Epithelial cell of esophagus (primary cell): ENCODE data around the gene AMER3.

ENCODE experiments used
- DNase-seq: peaks from one replicate; pipeline ENCODE4 v3.0.0; 2010; ENCODE audit warnings: low read depth
- H3K4me3 ChIP-seq: 2 replicates; pipeline ENCODE4 v1.5.1; 2011; ENCODE audit warnings: mild to moderate bottlenecking, low read length, control low read depth
- TF ChIP-seq, protein P1 (sequence below): IDR thresholded peaks from 2 replicates; pipeline ENCODE4 v1.5.1; 2011; ENCODE audit warnings: low read depth, mild to moderate bottlenecking, low read length, control low read depth, inconsistent platforms; ENCODE audit not compliant: insufficient read depth; ENCODE audit errors: missing control alignments

AMER3 gene

DNA sequence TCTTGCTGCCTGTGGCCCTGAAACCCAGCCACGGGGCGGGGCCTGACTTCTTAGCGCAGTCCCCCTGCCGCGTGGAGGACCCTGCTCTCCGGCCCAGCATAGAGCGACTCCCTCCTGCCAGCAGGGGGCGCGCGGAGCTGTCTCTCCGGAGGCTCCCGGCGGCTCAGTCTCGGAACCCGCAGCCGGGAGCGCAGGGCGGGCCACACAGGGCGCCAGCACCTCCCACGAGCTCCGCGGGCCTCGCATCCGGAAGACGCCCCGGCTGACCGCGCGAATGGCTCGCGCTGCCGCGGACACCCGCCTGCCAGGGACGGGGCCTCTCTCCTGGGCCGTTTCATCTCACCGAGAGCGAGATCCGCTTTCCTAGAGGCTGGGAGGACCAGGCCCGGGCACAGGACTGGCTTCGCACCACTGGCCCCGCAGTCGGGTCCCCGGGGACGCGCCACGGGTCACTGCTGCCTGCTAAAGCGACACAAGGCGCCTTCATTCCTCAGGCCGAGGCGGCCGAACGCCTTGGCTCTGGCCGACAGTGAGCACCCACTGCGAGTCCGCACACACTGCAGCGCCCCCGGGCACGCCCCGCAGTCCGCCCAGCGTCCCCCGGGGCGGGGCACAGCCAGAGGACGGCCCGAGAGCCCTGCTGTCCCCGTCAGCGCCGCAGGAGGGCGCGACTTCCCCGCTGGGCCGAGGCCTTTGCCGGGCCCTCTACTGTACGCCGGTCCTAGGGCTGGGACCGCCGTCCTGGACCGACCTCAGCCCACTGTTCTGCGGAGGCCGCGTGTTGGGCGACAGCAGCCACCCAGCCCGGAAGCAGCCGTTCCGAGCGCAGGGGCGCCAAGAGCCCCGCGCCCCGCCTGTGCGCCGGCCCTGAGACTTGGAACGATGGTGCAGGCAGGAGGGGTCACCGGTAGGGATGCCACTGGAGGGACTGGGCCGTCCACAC lies 42.4 kb downstream of the AMER3 start:
- peak; percentile 89 for DNase-seq
- TF ChIP-seq, protein P1, sequence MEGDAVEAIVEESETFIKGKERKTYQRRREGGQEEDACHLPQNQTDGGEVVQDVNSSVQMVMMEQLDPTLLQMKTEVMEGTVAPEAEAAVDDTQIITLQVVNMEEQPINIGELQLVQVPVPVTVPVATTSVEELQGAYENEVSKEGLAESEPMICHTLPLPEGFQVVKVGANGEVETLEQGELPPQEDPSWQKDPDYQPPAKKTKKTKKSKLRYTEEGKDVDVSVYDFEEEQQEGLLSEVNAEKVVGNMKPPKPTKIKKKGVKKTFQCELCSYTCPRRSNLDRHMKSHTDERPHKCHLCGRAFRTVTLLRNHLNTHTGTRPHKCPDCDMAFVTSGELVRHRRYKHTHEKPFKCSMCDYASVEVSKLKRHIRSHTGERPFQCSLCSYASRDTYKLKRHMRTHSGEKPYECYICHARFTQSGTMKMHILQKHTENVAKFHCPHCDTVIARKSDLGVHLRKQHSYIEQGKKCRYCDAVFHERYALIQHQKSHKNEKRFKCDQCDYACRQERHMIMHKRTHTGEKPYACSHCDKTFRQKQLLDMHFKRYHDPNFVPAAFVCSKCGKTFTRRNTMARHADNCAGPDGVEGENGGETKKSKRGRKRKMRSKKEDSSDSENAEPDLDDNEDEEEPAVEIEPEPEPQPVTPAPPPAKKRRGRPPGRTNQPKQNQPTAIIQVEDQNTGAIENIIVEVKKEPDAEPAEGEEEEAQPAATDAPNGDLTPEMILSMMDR = peak; percentile 72
- H3K4me3 ChIP-seq = peak overlapping the region; percentile 69

DNA sequence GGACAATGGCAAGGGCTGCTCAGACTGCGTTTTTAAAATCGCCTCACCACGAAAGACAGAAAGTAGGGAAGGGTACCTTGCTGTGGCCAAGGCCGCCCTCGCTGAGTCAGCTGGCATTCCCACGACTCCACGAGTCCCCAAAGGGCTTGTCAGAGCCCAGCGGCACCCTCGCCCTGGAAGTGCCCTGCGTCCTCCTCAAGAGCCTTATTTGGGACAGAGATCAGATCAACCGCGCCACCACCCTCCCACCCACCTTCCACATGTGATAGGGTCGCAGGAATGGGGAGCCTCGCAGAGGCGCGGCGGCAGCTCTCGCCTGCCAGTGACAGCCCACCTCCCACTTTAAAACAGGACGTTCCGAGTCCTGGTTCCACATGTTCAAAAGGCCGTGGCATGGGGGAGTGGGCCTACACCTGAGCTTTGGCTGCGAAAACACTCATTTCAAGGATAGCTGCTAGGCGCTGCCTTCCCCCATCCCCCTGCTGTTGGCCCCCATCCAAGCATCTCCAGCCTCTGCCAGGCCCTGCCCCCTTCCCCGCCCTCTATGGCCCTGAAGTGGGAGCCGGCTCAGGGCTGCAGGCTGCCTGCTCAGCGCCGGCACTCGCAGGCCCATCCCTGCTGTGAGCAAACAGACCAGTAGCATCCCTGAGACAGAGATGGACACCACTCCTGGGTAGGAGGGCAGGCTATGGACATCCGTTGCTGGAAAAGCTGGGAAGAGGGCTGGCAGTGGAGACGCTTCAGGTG lies 43.3 kb downstream of the AMER3 start:
- DNase-seq = peak; percentile 35
- peak overlapping the region; percentile 69 for H3K4me3 ChIP-seq
- TF ChIP-seq, protein P1 = no peak

DNA sequence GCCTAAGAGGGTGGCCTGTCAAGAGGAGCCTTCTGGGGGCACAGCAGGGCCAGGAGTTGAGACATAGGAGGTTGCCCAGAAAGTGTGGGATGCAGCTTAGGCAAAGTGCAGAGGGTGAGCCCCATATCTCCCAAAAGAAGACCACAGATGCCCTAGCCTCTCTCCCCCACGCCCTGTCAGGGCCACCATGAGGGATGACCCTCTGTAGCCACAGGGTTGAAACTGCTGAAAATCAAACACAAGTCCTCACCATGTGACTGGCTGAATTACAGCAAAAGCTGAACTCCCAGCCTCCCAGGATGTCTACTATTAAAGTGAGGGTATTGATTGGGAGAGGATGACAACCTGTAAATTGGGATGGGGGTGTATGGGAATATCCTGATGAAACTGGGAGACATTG lies 44.0 kb downstream of the AMER3 start:
- TF ChIP-seq, protein P1 = no peak
- DNase-seq = no peak
- H3K4me3 ChIP-seq = no peak overlapping the region

DNA sequence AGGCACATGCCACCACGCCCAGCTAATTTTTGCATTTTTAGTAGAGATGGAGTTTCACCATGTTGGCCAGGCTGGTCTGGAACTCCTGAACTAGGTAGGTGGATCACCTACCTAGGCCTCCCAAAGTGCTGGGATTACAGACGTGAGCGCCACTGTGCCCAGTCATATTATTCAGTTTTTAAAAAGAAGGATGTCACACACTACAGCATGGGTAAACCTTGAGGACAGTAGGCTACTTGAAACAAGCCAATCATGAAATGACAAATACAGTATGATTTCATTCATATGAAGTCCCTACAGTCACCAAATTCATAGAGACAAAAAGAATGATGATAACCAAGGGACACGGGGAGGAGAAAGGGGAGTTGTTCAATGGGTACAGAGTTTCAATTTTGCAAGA lies 50.3 kb downstream of the AMER3 start:
- no peak overlapping the region for H3K4me3 ChIP-seq
- DNase-seq = no peak

DNA sequence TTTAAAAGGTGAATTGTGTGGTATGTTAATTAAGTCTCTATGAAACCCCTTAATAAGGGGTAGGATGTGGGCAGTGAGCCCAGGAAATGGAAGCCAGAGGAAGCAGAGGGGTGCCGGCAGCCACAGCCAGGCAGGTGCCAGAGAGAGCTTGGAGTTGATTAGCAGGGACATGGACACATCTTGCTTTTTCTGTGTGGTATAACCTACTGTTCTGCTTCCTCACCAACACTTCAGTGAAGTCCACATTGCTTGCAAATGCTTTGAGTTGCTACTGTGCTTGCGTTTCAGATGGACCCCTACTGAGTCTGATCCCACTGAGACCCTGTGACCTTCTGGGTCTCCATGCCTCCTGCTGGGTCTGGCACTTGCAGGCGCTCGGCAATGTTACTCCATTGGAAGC lies 51.0 kb downstream of the AMER3 start:
- no peak overlapping the region for H3K4me3 ChIP-seq
- no peak for DNase-seq
- TF ChIP-seq, protein P1 = no peak

More for the DNA sequence above, 50.3 kb downstream of the AMER3 start:
- TF ChIP-seq, protein P1 = no peak

DNA sequence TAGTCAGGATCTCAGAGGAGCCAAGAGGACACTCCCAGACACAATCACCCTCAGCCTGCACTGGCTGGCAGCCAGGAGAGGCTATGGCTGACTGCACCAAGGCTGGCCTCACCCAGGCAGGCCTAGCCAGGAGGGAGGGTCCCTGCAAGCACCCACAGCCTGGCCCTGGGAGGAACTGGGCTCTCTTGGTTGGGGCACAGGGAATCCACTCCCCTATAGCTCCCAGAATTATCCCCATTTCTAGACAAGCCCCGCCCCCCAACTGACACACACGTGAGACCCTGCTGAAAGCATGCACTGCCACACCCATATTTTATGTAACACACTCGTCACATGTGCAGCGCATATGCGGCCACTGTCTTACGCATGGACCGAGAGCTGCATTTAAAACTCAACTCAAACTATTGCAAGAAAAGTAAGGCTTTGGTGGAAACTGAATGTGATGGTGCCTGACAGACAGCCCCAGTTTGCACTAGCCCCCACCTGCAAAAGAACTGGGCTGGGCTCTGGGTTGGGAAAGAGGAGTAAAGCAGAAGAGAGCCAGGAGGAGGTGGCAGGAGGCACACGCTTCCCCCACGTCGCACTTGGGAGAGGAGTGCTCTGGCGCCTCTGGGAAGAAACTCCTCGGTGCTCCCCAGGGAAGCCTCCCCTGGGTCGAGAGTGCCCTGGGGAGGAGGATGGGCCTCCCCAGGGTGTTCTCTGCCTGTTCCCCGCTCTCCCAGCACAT lies 52.5 kb downstream of the AMER3 start:
- DNase-seq = peak; percentile 96
- H3K4me3 ChIP-seq = peak overlapping the region; percentile 37
- TF ChIP-seq, protein P1 = no peak
